ENCODE data around the gene AKNAD1.

GRCh38 chr1:108829498-108829916 is 27.4 kb downstream of the AKNAD1 start:
- TF ChIP-seq EZH2 (IDR thresholded peaks at IDR 0.05; ENCODE audit: borderline replicate concordance, insufficient read depth, low read depth, low read length, poor library complexity, severe bottlenecking) (no peak), CTCF (IDR thresholded peaks at IDR 0.05) (no peak)
